GM21381 (cell line): ENCODE results near the gene SYNM.

Experiments used
- ATAC-seq: cut with Tn5 transposase; IDR thresholded peaks from one replicate; pipeline ENCODE4 v1.9.1; 2021; ENCODE audit warnings: mild to moderate bottlenecking, moderate library complexity; ENCODE audit not compliant: unreplicated experiment

SYNM gene

DNA sequence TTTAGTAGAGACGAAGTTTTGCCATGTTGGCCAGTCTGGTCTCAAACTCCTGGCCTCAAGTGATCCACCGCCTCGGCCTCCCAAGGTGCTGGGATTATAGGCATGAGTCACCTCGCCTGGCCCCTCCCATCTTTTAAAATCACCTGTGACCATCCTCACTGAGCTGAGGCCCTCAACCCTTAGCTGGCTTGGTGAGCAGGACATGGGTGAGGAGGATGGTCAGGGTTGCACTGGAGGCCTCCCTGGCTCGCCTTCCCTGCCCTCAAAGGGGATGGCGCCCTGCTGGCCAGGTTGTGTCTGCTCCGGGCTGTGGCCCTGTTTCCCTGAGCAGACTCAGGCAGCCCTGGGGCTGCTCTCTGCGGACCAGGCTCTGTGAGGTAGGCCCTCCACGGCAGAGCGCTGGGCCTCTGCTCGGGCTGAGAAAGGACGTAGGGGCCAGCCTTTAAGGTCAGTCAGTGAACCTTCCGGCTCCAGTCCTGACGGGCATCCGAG, 33.7 kb downstream of the SYNM start:
- no peak for ATAC-seq

DNA sequence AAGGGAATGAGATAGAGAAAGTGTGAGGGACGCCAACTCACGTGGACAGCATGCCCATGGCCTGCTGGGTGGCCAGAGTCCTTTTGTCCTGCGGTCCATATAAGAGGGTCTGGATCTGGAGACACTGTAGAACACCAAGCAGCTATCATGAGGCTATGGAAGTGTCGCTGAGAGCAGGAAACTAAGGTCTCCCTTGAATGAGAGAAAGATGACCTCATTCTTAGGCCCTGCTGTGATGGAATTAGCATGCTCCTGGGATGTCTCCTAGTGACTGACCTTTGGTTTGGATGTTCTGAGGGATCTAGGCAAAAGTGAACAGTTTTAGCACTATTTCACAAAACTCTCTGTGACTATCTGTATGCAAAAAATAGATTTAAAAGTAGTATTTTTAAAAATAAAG, 34.4 kb downstream of the SYNM start:
- no peak for ATAC-seq

DNA sequence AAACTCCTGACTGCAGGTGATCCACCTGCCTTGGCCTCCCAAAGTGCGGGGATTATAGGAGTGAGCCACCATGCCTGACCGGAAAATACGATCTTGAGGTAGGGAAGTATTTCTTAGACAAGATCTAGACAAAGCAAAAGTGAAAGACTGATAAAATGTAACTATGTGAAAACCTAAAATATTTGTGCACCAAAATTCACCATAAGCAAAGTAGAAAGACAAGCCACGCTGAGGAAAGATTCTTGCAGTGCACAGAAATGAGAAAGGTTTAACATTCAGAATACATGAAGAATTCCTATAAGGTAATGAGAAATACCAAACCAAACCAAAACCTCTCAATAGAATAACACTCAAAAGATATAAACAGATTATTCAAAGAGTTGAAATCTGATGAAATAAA, 35.7 kb downstream of the SYNM start:
- ATAC-seq, result no peak

DNA sequence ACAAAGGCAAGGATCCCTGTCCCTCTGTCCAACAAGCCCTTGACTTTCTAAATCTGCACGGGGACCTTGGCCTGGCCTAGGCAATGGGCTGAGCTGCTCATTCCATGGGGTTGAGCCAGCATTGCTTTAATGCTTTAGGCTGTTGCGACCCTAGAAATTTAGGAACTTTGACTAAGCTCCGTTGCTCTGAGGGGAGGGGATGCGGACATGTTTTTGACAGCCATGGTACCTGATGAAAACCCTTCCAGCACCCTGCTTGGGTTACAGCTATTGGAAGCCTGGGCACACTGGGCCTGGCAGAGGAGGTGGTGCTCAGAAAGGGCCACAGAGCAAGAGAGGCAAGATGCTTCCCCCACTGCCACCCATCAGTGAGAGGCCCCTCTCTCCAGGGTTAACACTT, 37.1 kb downstream of the SYNM start:
- no peak for ATAC-seq

DNA sequence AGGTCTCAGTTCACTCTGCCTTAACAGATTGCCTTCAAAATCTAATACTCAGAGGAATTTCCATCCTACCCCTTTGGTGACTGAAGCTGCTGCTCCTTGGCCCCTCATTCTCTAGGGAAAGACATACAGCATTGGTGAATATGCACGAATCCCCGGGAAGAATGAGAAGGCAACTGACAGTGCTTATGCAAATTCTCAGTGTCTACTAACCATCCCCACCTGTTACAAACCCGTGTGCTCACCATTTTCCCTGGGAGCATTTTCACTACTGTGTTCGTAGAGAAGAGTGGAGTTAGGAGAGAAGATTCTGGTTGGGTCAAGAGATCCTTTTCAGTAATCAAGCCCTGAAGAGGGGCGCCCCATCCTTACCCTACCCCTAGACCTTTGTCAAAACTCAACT, 37.7 kb downstream of the SYNM start:
- no peak for ATAC-seq

DNA sequence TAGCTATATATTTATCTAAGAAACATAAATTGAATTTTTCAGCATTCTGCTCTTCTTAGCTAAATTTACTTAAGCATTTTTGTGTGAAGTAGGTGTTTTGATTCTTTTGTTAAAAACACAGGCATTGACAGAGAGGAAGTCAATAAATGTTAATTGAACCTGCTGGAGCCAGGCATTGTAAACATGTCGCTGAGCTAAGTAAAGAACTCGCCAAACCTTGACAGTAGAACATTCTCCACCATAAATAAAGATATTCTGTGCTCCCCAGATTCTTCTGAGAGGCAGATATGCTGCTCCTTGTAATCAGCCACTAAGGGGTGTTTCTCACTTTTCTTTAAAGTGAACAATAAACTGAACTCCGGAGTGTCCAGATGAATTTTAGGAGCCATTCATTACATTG, 38.4 kb downstream of the SYNM start:
- ATAC-seq, result no peak

DNA sequence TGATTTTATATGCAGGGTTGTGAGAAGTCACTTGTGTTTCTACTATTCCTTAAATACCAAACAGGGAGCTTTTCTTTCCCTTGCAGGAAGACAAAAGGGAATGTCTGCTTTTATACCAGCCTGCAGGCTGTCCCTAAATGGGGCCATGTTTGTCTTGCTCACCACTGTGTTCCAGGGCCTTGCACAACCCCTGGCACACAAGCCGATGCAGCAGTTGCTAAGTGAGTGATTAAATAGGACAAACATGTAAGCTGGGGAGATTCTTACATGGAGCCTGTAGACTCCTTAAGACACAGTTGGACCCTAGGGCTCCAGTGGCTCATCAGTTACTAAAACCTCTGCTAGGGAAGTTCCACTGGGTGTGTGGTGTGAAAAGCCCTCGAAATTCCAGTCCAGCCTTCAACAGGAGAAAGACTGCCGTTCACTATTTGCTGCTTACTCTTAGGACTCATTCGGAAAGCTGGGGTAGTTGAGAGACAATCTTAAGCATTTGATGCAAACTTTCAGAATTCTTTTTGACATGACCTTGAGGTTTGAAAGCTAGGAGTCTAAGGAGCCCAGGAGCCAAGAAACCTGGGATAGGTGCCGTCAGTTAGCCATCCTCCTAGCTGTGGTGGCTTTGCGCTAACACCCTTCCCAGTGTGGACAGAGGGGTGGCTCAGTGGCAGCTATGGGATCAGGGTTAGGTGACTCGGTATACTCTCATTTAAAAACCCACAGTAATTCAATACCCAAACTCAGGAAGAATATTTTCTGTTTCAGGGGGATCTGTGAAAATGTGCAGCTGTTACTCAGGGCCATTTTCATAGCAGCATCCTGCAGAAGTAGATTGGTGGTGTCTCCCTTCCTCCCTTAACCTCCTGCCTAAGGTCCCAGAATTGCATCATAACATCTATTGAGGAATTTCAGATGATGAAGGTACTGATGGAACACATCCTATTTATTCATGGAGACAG, 39.1 kb downstream of the SYNM start:
- no peak for ATAC-seq

DNA sequence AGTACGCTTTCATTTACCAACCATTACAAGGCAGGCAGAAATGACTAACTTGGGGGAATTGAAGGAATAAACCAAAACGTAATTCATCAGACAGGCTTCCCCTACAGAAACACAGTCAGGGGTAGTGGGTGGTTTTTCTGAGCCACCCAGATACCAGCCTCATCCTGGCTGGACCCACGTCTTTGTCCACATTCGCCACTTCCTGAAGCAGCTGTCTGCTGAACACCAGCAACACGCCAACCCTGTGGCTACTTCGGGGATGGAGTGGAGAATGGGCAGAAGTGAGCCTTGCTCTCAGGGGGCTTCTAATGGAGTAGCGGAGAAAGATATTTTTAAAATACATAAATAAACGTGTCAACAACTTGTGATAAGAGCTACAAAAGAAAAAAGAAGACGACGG, 40.1 kb downstream of the SYNM start:
- ATAC-seq, result no peak

DNA sequence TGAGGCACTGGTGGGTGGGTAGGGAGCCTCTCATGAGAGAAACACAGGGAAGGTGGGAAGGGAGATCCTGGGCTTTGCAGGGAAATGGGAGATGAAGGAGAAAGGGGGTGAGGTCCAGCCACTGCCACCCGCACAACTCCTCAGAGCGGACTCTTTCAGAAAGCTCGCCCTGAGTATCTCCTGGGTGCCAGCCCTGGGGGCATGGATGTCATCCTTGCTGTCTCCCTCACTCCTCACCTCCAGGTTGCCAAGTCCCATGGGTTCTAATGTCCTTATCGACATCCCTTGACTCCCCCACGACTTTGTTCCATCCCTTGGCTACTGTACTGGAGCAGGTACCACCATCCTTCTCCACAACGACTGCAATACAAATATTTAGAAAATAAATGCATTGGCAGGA, 40.9 kb downstream of the SYNM start:
- no peak for ATAC-seq

DNA sequence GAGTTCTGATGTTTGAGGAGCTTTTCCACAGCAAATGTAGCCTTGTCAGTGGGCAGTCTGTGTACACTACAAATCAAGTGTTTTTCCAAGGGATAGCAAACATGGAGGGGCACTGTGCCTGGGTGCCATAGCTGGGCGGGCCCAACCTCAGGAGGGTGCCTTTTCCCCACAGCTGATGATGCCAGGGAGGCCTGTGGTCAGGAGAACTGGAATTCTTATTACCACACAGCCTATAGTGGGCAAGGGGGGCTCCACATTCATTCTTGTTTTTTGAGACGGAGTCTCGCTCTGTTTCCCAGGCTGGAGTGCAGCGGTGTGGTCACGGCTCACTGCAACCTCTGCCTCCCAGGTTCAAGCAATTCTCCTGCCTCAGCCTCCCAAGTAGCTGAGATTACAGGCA, 41.8 kb downstream of the SYNM start:
- ATAC-seq, result no peak

DNA sequence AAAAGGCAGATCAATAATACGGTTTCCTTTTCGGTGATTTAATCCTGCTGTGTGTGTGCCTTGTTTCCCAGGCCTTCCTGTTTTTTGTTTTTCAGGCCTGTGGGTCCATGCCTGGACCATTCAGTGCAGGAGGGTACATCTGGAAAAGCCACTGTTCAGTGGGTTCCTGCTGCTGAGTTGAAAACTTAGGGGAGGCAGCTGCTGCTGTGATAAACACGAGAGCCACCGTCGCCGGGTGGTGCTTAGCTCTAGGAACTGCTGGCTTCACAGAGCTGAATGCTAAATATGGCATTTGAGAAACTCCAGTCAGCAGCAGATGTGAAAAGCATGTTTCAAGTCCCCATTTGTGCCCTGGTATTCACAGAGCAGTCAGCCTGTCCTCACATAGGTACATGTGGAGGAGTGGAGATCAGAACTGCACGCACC, 44.0 kb downstream of the SYNM start:
- no peak for ATAC-seq

DNA sequence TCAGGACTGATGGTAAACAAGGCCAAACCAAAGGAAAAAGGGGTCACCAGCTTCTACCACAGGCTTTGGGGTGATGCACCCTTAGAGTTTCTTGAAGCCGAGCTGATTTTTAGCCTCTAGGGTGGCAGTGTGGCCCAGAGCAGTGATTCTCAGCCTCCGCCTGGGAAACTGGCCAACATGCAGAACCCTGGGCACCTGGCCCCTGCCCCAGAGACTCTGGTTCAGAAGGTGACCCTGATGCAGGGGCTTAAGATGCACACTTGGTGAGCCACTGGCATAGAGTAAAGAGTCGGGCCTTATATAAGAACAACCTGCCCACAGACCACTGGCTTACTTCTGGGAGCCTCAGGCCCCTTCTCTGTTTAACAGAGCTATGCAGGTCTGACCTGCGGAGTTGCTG, 44.5 kb downstream of the SYNM start:
- ATAC-seq, result no peak

DNA sequence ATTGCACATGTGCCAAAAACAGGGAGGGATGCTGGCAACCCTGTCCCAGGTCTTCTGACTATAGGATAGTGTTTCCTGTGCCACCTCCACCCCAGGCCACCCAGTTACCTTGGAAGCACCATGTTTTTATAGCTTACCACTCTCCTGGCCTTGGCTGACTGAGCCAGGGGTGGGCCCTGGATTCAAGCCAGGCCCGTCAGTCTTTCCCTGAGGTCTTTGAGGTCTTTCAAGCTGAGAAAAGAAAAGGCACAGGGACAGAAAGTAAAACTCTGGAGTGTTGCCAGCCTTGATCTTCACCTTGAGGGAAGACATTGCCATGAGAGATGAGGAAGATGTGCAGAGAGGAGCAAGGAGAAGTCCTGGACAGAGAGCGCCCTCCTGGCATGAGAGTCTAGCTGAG, 46.3 kb downstream of the SYNM start:
- no peak for ATAC-seq

DNA sequence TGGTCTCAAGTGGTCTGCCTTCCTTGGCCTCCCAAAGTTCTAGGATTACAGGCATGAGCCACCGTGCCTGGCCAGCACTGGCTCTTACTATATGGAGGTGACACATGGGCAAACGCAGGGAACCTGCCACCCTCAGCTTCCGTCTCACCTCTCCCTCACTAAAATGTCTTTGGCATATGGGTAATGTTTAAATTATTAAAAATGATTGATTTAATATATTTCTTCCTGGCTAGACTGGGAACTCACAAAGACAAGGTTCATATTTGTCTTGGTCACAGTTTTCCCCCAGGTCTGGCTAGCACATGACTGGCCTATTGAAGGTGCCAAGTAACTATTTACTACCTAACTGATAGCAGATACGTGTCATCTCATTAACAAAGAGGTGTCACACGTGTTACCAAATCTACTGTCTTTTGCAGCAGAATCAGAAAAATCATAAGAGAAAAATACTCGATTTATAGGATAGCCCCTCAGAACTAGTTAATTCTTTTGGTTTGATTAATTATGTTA, 48.2 kb downstream of the SYNM start:
- no peak for ATAC-seq

DNA sequence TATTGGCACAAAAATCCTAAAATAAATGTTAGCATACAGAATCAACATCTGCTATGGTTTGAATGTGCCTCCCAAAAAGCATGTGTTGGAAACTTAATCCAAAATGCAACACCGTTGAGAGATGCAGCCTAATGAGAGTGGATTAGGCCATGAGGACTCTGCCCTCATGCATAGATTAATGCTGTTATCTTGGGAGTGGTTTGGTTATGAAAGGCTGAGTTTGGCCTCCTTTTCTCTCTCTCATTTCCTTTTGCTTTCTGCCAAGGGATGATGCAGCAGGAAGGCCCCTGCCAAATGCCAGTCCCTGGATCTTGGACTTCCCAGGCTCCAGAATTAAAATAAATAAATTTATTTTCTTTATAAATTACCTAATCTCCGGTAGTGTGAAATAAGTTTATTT, 49.4 kb downstream of the SYNM start:
- ATAC-seq, result no peak

DNA sequence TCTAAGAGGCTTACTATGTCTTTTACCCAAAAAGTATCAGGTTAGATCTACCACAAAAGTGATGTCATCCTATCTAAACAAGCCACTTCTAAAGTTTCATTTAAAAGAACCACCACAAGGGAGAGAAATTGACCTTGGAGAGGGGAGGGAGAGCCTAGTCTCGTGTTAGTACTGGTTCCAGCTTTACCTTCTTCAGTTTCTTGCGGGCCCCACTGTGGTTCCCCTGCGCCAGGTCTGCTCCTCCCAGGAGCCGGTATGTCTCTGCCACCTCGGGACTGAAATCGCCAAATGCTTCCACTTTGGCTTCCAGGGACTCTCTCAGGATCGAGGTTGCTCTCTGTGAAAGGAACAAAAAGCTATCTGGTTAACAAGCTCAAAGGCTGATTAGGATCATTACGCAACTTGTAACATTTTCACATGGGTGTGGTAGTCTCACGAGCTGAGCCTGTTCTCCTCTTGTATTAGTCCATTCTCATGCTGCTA, 51.1 kb downstream of the SYNM start:
- no peak for ATAC-seq

DNA sequence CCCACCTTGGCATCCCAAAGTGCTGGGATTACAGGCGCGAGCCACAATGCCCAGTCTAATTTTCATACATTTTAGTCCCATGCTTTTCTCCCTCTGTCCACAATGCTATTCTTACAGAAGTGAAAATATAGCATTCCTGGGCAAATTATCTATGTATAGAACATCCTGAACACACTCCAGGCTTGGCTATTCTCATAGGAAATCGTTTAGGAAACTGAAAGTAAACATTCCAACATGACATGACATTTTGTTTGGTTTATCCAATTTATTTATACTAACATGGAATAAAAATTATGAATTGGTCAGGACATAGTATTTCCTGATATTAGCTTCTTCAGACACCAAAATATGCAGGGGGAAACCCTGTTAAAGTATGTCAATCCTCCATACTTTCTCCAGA, 52.6 kb downstream of the SYNM start:
- no peak for ATAC-seq

DNA sequence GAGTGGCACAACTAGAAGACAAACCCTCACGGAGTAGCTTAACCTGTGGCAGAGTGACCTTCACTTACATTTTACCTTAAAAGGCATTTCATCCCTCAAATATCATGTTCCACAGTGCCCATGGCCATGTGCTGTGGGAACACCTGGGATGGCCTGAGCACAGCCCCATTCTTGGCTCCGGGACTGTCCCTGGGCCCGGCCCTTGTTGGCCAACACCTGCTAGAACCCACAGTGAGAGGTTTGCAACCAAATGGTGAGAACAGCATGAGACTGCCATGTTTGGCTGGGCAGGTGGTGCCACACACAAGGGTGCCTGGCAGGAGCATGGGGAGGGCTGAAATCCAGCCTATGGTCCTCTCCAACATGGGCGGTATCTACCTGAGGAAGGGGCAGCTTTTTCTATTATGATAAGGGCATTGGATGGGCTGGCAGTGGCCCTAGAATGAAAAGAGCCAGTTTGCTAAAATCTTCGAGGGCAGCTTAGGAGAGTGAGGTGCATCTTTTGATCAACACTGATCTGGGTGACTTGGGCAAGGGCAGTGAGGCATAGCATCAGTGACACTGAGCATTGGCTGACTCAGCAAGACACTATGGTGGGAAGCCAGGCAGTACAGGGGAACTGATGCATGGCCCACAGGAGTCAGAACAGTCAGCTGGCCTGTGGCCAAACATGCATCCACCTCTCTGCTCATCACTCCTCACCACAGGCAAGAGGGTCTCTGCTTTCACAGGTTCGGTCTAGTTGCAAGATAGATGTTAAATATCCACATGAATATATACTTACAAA, 53.9 kb downstream of the SYNM start:
- no peak for ATAC-seq

DNA sequence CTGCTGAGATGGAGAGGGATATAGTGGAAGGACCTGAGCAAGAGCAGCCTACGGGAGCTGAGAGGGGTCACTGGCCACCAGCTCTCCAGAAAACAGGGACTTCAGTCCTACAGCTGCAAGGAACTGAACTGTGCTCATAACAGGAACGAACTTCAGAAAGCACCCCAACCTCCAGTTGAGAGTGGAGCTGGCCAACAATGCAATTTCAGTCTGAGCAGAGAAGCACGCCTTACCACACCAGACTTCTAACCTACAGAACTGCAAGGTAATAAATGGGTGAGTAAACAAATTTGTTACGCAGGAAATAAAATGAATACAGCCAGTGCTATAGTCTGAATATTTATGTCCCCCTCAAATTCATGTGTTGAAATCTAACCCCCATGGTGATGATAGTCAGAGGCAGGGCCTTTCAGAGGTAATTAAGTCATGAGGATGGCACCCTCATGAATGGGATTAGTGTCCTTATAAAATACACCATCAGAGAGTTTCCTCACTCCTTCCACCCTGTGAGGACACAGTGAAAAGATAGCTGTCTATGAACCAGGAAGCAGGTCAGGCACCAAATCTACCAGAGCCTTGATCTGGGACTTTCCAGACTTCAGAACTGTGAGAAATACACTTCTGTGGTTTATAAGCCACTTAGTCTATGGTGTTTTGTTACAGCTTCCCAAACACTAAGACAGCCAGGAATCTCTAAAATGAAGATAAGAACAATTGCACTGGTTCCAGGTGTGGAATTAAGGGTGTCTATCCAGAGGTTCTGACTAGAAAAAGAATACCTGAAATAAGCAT, 58.6 kb downstream of the SYNM start:
- ATAC-seq, result no peak

DNA sequence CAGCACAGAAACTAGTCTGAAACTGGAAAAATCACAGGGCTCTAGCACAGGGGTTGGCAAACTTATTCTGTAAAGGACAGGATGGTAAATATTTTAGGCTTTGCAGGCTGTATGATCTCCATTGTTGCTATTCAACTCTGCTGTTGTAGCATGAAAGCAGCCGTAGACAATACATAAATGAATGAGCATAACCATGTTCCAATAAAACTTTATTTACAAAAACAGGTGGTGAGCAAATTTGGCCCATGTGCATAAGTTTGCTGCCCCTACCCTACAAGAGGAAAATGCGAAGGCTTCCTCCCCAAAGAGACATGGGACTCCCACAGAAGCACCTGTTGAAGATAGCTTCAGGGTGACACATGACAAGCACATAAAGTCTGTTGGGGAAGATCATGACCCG, 59.2 kb downstream of the SYNM start:
- ATAC-seq, result no peak
